ENCODE data around the gene C12orf50.

DNA sequence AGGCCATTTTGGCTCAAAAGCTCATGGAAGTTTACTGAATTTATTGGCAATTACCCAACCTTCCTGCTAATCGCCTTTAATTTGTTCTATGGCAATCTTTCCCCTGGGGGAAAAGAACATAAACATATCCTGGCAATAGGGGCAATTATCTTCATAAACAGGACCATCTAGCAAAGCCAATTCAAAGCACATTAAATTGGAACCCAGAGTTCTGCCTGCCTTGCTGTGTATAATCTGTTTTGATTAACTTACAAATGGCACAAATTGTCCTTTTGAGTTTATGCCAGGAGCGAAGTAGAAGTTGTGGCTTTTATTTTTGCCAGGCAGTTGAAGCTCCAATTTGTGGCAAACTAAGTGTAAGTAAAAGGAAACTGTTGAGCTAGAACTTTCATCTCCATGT, 68.6 kb downstream of the C12orf50 start:
- TF ChIP-seq ZNF501 (tag by site-specific recombination; IDR thresholded peaks at IDR 0.05) = no peak
- TF ChIP-seq MYNN (tag by site-specific recombination; IDR thresholded peaks at IDR 0.05; ENCODE audit: borderline replicate concordance) = no peak
- TF ChIP-seq, protein P1, sequence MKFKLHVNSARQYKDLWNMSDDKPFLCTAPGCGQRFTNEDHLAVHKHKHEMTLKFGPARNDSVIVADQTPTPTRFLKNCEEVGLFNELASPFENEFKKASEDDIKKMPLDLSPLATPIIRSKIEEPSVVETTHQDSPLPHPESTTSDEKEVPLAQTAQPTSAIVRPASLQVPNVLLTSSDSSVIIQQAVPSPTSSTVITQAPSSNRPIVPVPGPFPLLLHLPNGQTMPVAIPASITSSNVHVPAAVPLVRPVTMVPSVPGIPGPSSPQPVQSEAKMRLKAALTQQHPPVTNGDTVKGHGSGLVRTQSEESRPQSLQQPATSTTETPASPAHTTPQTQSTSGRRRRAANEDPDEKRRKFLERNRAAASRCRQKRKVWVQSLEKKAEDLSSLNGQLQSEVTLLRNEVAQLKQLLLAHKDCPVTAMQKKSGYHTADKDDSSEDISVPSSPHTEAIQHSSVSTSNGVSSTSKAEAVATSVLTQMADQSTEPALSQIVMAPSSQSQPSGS (tag by site-specific recombination; IDR thresholded peaks at IDR 0.05; ENCODE audit: low read depth) = no peak
- TF ChIP-seq, protein P2, sequence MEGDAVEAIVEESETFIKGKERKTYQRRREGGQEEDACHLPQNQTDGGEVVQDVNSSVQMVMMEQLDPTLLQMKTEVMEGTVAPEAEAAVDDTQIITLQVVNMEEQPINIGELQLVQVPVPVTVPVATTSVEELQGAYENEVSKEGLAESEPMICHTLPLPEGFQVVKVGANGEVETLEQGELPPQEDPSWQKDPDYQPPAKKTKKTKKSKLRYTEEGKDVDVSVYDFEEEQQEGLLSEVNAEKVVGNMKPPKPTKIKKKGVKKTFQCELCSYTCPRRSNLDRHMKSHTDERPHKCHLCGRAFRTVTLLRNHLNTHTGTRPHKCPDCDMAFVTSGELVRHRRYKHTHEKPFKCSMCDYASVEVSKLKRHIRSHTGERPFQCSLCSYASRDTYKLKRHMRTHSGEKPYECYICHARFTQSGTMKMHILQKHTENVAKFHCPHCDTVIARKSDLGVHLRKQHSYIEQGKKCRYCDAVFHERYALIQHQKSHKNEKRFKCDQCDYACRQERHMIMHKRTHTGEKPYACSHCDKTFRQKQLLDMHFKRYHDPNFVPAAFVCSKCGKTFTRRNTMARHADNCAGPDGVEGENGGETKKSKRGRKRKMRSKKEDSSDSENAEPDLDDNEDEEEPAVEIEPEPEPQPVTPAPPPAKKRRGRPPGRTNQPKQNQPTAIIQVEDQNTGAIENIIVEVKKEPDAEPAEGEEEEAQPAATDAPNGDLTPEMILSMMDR (tag by site-specific recombination; IDR thresholded peaks at IDR 0.05) = no peak
- no peak for TF ChIP-seq ZNF544 (tag by site-specific recombination; IDR thresholded peaks at IDR 0.05)
